Immature natural killer cell (primary cell): Measurements from ENCODE around the gene AHSG. TPM values are rescaled to one million over a fixed set of nuclear protein-coding genes. Genes with fewer than 3 reads are reported as not detected.

ENCODE experiments used
- DNase-seq, 3 donors: peaks; one replicate each; pipeline ENCODE4 v3.0.0; 2022; ENCODE audit warnings: mixed read lengths in 1 of 3
- H3K27ac Mint-ChIP-seq, 6 donors: one replicate each; pipeline ENCODE4 v1.8.0; 2020; ENCODE audit warnings: mixed read lengths in 6 of 6, mild to moderate bottlenecking in 5 of 6, inconsistent platforms in 4 of 6, moderate library complexity in 3 of 6
- H3K27me3 Mint-ChIP-seq, 3 donors: one replicate each; pipeline ENCODE4 v1.8.0; 2020 to 2021; ENCODE audit warnings: low read depth in 3 of 3, mild to moderate bottlenecking in 3 of 3, mixed read lengths in 3 of 3, moderate library complexity in 3 of 3, inconsistent platforms in 1 of 3
- H3K36me3 Mint-ChIP-seq, 3 donors: one replicate each; pipeline ENCODE4 v1.8.0; 2020; ENCODE audit warnings: mixed read lengths in 3 of 3, inconsistent platforms in 2 of 3, mild to moderate bottlenecking in 2 of 3
- H3K4me1 Mint-ChIP-seq, 2 donors: one replicate each; pipeline ENCODE4 v1.8.0; 2020; ENCODE audit warnings: inconsistent platforms in 2 of 2, mild to moderate bottlenecking in 2 of 2, mixed read lengths in 2 of 2, moderate library complexity in 1 of 2
- H3K4me3 Mint-ChIP-seq, 5 donors: one replicate each; pipeline ENCODE4 v1.8.0; 2020; ENCODE audit warnings: mild to moderate bottlenecking in 5 of 5, mixed read lengths in 5 of 5, inconsistent platforms in 3 of 5, moderate library complexity in 3 of 5
- H3K9me3 Mint-ChIP-seq, 6 donors: one replicate each; pipeline ENCODE4 v1.8.0; 2020; ENCODE audit warnings: mild to moderate bottlenecking in 6 of 6, mixed read lengths in 6 of 6, inconsistent platforms in 4 of 6, moderate library complexity in 3 of 6
- polyA plus RNA-seq, 3 donors: library from polyadenylated mRNA; unstranded; fragments of 300-500 nt; fragmentation: Illumina TruSeq; gene quantifications; one replicate each; pipeline ENCODE4 v1.2.3, GENCODE V29; 2021

Gene AHSG
- polyA plus RNA-seq, 3 donors from 2014 or later = not detected

DNA sequence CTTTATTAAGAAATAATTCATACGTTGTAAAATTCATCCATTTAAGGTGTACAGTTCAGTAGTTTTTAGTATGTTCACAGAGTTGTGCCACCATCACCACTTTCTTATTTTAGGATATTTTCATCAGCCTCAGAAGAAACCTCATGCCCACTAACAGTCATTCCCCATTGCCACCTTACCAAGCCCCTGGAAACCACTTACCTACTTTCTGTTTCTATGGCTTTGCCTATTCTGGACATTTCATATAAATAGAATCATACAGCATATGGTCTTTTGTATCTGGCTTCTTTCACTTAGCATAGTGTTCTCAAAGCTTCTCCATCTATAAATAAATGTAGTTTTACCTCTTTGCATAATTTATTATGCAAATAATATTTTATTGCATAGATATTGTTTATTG lies 34.0 kb downstream of the AHSG start:
- Mint-ChIP-seq H3K27ac (no peak overlapping the region), H3K4me1 (peaks cover 0 to 23% of the 10 kb centered on the region in 2 donors), H3K4me3 (no peak overlapping the region), H3K36me3 (no peaks in the 10 kb centered on the region), H3K9me3 (no peaks in the 10 kb centered on the region), H3K27me3 (peaks cover 0 to 14% (median 7%) of the 10 kb centered on the region in 3 donors)
- no peak for DNase-seq

DNA sequence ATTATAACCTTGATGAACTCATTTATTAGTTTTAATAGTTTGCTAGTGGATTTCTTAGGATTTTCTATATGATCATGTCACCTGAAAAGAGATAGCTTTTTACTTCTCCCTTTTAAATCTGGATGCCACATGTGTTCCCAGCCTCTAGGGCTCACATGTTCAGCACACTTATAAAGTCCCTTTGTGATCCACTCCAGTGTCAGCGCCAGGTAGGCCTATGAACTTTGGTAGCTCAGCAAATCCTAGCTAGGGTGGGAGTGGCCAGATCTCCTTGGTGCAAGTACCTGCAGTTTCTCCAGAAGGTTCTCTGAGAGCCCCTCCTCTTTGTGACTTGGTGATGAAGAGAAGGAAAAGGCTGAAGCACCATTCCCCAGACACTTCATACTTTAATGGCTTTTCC lies 36.0 kb downstream of the AHSG start:
- H3K27ac Mint-ChIP-seq = no peak overlapping the region
- H3K9me3 Mint-ChIP-seq = no peaks in the 10 kb centered on the region
- DNase-seq = no peak
- H3K4me3 Mint-ChIP-seq = no peak overlapping the region
- H3K4me1 Mint-ChIP-seq = peaks cover 0 to 6% of the 10 kb centered on the region in 2 donors
- peaks cover 1 to 11% (median 8%) of the 10 kb centered on the region in 3 donors for H3K27me3 Mint-ChIP-seq
- no peaks in the 10 kb centered on the region for H3K36me3 Mint-ChIP-seq

DNA sequence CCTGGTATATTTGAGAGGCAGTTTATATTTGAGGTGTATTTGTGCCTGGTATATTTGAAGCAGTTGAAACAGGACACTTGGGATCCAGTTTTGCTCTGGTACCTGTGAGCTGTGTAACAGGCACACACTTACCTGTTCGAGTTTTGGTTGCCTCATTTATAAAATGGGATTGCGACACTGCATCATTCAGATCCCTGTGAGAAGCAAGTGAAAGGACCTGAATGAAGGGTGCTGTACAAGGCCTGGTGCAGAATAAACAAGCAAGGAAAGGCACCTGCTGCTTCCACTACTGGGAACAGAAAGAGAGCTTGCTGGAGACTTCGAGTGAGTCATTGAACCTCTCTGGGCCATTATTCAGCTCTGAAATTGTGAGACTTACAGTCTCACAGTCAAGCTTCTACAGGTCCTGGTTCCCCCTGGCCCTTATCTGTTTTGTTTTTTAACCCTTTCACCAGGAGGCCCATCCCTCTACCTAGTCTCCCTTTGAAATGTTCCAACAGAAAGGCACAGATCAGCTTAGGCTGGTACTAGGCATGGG lies 38.9 kb downstream of the AHSG start:
- Mint-ChIP-seq H3K4me1 (no peaks in the 10 kb centered on the region), H3K36me3 (no peaks in the 10 kb centered on the region), H3K27me3 (peaks cover 4 to 8% (median 5%) of the 10 kb centered on the region in 3 donors), H3K9me3 (no peaks in the 10 kb centered on the region), H3K4me3 (no peak overlapping the region), H3K27ac (no peak overlapping the region)
- DNase-seq = no peak

DNA sequence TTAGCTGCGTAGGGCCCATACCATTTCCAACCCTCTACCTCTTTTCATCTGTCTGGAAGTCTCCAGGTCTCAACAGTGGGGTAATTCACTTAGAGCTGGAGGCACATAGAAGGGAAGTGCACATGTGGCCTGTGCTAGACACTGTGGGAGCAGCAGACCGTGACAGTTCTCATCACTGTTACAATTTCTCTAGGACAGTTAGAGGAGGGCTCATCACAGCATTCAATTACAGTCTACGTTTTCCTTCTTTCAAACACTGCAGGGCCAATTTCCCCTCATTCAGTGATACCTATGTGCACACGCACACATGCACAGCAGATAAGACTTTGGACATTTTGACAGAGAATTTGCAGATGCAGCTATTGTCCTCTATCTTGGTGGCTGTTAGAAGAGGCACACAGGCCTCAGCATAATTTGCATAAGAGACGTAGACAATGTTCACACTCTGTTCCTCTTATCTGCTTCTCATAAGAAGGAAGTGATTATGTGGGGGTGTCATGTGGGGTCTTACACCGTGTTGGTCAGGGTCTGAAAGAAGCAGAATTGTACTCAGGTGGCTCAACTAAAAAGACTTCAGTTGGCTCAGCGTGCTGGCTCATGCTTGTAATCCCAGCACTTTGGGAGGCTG lies 40.3 kb downstream of the AHSG start:
- no peak for DNase-seq
- Mint-ChIP-seq H3K36me3 (no peaks in the 10 kb centered on the region), H3K9me3 (no peaks in the 10 kb centered on the region), H3K27me3 (peaks cover 4 to 12% (median 5%) of the 10 kb centered on the region in 3 donors), H3K4me3 (no peak overlapping the region), H3K4me1 (no peaks in the 10 kb centered on the region), H3K27ac (no peak overlapping the region)

DNA sequence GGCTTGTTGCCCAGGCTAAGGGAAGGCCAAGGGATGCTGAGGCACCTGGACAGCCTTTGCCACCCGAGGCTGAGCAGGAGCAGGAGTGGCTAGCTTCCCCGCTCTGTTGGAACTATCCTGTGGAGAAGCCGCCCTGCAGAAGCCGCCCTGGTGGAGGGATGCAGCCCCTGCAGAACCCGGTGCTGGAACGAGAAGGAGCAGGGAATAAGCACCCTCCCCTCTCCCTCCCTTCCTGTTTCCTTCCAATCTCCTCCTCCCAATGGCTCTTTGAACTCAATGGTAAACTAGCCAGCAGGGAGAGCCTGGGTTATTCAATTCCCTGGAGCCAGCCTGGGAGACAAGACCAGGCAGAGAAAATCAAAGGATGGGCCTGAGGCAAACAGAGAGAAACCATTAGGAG lies 41.1 kb downstream of the AHSG start:
- H3K36me3 Mint-ChIP-seq = no peaks in the 10 kb centered on the region

DNA sequence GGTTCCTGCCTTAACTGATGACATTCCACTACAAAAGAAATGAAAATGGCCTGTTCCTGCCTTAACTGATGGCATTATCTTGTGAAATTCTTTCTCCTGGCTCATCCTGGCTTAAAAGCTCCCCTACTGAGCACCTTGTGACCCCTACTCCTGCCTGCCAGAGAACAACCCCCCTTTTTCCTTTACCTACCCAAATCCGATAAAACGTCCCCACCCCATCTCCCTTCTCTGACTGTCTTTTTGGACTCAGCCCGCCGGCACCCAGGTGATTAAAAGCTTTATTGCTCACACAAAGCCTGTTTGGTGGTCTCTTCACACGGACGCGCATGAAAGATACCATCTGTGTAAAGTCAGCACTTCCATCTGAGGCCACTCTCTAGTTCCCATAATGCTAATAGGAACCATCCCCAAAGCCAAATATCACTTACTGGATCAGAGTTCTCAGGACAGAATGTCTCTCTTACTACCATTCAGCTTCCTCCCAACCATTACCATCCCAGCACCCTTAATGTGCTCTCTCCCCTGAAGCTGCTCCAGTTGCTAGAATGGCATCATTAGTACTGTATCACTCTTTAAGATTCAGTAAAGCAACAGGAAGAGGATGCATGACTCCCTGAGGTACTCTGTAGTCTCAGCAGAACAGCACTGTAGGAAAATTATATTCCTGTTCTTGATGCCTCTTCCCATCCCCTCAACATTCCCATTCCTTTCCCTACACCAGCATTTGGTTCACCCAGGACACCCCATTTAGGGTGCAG lies 50.7 kb downstream of the AHSG start:
- H3K9me3 Mint-ChIP-seq = no peaks in the 10 kb centered on the region
- H3K36me3 Mint-ChIP-seq = no peaks in the 10 kb centered on the region
- H3K4me3 Mint-ChIP-seq = no peak overlapping the region
- H3K4me1 Mint-ChIP-seq = no peaks in the 10 kb centered on the region
- H3K27ac Mint-ChIP-seq = no peak overlapping the region
- DNase-seq = no peak
- peaks cover 9 to 12% (median 9%) of the 10 kb centered on the region in 3 donors for H3K27me3 Mint-ChIP-seq

More for the DNA sequence above, 41.1 kb downstream of the AHSG start:
- H3K4me1 Mint-ChIP-seq = no peaks in the 10 kb centered on the region
- no peak overlapping the region for H3K4me3 Mint-ChIP-seq
- H3K27ac Mint-ChIP-seq = no peak overlapping the region
- DNase-seq = no peak
- no peaks in the 10 kb centered on the region for H3K9me3 Mint-ChIP-seq
- H3K27me3 Mint-ChIP-seq = peaks cover 4 to 13% (median 9%) of the 10 kb centered on the region in 3 donors

DNA sequence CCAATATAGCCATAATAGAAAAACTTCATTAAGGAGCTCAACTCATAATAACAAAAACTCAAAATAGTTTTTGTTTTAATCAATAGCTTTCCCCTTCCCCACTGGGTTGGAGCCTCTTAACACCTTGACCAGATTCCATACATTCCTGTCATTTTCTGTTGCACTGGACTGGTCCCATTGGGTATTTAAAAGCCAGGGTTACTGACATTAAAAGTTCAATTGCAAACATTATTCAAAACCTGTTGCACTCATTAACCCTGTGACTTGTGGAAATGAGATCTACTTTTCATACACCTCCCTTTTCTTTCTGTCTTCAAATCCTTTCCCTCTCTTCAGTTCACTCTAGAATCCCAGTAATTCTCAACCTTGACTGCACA lies 51.2 kb downstream of the AHSG start:
- no peak overlapping the region for H3K4me3 Mint-ChIP-seq
- H3K27me3 Mint-ChIP-seq = peaks cover 5 to 12% (median 8%) of the 10 kb centered on the region in 3 donors
- no peaks in the 10 kb centered on the region for H3K4me1 Mint-ChIP-seq
- H3K36me3 Mint-ChIP-seq = no peaks in the 10 kb centered on the region
- H3K9me3 Mint-ChIP-seq = no peaks in the 10 kb centered on the region
- no peak for DNase-seq
- H3K27ac Mint-ChIP-seq = no peak overlapping the region

DNA sequence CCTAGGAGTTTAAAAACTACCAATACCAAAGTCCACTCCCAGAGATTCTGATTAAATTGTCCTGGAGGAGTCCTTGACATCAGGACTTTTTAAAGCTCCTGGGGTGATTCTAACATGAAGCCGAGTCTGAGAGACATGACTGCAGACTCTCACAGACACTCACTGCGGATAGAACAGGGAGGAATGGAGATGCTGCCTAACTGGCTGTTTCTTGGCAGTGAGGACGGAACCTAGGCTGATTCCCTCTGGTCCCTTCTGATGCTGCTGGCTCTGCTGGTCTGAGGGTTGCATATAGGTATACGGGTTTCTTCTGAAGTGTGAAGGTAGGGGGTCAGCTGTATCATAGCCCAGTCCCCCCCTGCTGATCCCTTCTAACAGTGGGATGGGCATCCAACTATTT lies 51.6 kb downstream of the AHSG start:
- Mint-ChIP-seq H3K4me1 (no peaks in the 10 kb centered on the region), H3K9me3 (no peaks in the 10 kb centered on the region), H3K4me3 (no peak overlapping the region), H3K27ac (no peak overlapping the region), H3K36me3 (no peaks in the 10 kb centered on the region), H3K27me3 (peaks cover 4 to 12% (median 8%) of the 10 kb centered on the region in 3 donors)
- DNase-seq = no peak

DNA sequence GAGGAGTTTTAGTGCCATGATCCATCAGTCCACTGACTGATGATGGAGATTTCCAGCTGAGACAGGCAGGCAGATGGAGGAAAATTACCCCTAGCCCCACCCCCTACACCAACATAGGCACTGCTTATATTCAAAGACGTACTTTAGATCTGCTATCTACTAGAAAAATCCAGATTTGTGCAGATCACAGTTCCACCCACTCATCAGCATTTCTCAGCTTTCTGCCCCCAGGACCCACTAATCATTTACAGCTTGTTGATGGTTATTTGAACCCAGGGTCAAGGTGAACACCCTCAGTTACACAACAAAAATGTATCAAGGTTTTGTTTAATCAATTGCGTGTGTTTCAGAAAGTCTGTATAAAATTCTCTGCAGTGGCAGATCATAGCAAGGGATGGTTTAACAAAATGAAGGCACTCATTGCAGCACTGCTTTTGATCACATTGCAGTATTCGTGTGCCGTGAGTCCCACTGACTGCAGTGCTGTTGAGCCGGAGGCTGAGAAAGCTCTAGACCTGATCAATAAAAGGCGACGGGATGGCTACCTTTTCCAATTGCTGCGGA lies 52.8 kb downstream of the AHSG start, which contains the start of gene HRG:
TSS of gene HRG (plus strand) at position 390 of the 564 bp plus-strand sequence. CDS start at position 408, 18 bp downstream.
- Mint-ChIP-seq H3K9me3 (no peaks in the 10 kb centered on the region), H3K27me3 (peaks cover 4 to 12% (median 7%) of the 10 kb centered on the region in 3 donors), H3K36me3 (no peaks in the 10 kb centered on the region), H3K4me1 (no peaks in the 10 kb centered on the region), H3K4me3 (no peak within 1 kb of the TSS), H3K27ac (no peak within 1 kb of the TSS)
- DNase-seq = no peak

DNA sequence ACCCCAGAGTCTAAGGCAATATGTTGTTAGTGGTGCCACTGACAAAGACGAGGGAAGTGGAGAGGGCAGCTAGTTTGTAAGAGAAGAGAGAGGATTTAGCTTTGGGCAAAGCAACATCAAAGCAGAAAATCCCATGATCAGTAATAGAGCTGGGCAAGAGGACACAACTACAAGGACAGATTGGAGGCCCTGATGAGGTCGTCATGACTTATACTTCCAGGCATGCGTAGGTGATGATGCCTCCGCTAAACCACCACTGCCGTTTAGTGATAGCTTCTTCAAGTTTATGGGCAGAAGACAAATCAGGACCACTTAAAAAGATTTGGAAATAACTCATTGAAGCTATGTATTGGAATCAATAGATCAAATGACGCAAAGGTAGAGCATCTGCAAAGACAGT lies 55.6 kb downstream of the AHSG start:
- DNase-seq = no peak
- Mint-ChIP-seq H3K27me3 (peaks cover 5 to 10% (median 6%) of the 10 kb centered on the region in 3 donors), H3K36me3 (no peaks in the 10 kb centered on the region), H3K27ac (no peak overlapping the region), H3K4me1 (no peaks in the 10 kb centered on the region), H3K9me3 (no peaks in the 10 kb centered on the region), H3K4me3 (no peak overlapping the region)

DNA sequence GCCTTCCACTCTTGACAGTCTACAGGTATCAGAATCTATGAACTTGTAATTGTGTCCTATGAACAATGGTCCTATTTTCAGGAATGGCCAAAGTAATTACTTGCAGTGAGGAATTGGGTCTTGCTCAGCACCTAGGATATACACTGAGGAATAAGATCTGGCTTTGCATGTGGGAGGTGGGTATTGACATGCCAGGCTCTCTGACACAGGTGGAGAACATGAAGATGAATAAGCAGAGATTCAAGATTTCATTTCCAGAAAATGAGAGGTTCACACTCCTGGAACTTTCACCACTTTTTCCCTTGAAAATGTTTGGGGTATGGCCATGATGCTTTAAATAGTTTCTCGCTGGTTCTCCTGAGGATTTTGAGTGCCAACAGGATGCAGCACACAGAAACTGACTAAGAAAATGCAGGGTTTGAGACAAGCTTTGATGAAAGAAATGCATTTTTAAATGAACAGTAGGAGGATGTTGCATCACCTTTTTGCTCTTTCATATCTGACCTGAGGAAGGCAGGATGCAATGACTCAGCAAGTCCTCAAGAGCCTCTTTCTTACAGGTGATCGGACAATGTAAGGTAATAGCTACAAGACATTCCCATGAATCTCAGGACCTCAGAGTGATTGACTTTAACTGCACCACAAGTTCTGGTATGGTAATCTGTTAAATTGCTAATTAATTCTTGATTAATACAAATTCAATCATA lies 56.7 kb downstream of the AHSG start:
- Mint-ChIP-seq H3K27ac (no peak overlapping the region), H3K27me3 (peaks cover 6 to 9% (median 9%) of the 10 kb centered on the region in 3 donors), H3K4me1 (no peaks in the 10 kb centered on the region), H3K9me3 (no peaks in the 10 kb centered on the region), H3K36me3 (no peaks in the 10 kb centered on the region), H3K4me3 (no peak overlapping the region)
- DNase-seq = no peak

DNA sequence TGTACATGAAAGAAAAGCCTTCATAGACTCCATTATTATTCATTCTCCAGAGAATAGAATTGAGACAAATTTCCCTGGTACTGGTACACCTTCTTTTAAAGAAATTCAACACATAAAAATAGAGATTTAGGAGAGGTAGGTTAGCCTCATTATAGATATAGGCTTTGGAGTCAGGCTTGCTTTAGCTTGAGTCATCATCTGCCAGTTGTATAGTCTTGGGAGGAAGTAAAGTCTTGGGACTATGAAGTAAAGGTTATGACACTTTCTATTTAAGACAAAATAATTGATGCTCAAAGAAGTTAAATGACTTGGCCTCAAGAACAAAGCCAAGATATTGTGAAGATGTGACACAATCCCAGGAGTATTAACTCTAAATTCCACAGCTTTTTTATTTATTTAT lies 57.3 kb downstream of the AHSG start:
- Mint-ChIP-seq H3K4me3 (no peak overlapping the region), H3K4me1 (no peaks in the 10 kb centered on the region), H3K27ac (no peak overlapping the region), H3K27me3 (peaks cover 8 to 9% (median 8%) of the 10 kb centered on the region in 3 donors), H3K9me3 (no peaks in the 10 kb centered on the region), H3K36me3 (no peaks in the 10 kb centered on the region)
- DNase-seq = no peak
